ENCODE data around the gene SUMO1.
A peak's percentile ranks its signal among the peaks of the same experiment; 100 is the strongest.
"Not testable (repeated sequence)": the region's sequence is repeated elsewhere in the genome, so short reads cannot be mapped to it uniquely, and the experiment has no call there.

SUMO1 gene

DNA sequence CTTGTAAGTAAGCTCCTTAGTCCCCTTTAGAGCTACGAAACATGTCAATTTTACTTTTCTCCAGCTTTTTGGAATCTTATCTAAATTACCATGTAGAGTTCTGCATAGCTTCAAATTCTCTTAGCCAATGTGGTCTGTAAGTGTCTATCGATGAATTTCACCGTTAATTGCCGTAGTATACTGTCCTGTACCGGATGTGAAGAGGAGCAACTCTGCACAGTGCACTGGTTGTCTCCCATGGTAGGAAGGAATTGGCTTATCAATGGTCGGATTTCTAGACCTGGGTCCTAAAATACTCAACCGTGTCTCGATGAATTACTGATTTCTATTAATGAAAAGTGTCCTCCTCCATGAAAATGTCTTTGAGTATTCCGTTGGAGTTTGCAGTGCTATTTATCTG, 29.1 kb upstream of the SUMO1 start:
- no peak for DNase-seq (ENCODE audit: extremely low read depth, low read depth)
- TF ChIP-seq, protein P1, sequence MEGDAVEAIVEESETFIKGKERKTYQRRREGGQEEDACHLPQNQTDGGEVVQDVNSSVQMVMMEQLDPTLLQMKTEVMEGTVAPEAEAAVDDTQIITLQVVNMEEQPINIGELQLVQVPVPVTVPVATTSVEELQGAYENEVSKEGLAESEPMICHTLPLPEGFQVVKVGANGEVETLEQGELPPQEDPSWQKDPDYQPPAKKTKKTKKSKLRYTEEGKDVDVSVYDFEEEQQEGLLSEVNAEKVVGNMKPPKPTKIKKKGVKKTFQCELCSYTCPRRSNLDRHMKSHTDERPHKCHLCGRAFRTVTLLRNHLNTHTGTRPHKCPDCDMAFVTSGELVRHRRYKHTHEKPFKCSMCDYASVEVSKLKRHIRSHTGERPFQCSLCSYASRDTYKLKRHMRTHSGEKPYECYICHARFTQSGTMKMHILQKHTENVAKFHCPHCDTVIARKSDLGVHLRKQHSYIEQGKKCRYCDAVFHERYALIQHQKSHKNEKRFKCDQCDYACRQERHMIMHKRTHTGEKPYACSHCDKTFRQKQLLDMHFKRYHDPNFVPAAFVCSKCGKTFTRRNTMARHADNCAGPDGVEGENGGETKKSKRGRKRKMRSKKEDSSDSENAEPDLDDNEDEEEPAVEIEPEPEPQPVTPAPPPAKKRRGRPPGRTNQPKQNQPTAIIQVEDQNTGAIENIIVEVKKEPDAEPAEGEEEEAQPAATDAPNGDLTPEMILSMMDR (IDR thresholded peaks at IDR 0.05; ENCODE audit: low read depth, low read length): no peak

DNA sequence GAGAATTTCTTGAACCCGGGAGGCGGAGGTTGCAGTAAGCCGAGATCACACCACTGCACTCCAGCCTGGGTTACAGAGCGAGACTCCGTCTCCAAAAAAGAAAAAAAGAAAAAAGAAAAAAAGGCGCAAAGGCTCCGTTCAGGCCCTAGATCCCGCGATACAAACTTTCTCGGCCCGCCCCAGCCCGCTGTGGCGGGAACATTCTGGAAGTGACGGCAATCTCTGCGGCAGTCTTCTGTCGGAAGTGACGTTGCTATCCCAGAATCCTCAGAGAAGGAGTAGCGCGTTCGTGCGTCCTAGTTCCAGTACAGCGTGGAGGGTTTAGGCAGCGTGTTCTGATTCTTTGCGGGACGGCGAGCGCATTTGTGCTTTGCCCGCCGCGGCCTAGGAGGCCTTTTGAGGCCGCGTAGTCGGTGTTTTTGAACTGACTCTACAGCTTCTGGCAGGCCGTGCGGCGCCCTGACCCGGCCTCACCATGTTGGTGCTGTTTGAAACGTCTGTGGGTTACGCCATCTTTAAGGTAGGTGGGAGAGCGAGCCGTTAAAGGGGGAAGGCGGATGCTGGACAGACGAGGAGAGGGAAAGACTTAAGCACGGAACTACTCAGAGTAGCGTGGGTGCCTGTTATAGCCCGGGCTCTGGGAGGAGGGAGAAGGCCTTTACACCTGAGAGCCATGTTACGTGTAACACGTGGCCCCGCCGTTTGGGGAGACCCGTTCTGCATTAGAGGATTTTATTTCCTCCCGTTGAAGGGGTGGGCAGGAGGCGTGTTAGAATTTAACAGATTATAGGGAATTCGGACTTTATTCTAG, 27.3 kb upstream of the SUMO1 start, which contains the start of gene NOP58:
TSS of gene NOP58 (plus strand) at position 297 of the 811 bp plus-strand sequence. CDS start at position 476, 179 bp downstream.
- TF ChIP-seq, protein P1 (IDR thresholded peaks at IDR 0.05; ENCODE audit: low read depth, low read length): no peak
- DNase-seq (ENCODE audit: extremely low read depth, low read depth): peak; percentile 84

DNA sequence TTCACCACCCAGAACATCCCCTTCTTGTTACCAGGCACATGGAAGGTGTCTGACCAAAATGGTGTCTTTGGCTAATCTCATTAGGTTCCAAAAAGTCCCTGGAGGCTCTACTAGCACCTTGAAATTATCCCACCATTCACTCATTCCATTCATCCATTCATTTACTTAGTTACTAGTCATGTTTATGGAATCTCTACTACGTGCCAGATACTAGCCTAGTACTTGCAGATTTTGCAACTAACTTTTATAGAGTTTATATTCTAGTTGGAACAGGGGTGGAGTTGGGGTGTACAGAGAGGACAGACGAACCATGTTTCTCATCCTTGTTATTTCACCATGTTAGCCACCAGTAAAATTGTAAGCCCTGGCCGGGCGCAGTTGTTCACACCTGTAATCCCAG, 23.1 kb upstream of the SUMO1 start:
- no peak for DNase-seq (ENCODE audit: extremely low read depth, low read depth)

DNA sequence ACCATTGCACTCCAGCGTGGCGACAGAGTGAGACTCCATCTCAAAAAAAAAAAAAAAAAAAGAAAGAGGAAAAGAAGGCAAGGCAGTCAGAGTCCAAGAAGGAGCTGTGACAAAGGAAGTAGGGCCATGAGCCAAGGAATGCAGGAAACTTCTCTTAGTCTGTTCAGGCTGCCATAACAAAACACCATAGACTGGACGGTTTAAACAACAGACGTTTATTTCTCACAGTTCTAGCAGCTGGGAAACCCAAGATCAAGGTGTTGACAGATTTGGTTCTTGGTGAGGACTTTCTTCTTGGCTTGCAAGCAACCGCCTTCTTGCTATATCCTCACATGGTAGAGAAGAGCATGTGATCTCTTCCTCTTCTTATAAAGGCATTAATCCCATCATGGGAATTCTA, 13.1 kb upstream of the SUMO1 start:
- no peak for DNase-seq (ENCODE audit: extremely low read depth, low read depth)
- TF ChIP-seq, protein P1 (IDR thresholded peaks at IDR 0.05; ENCODE audit: low read depth, low read length): no peak

More for the DNA sequence above, 23.1 kb upstream of the SUMO1 start:
- TF ChIP-seq, protein P1 (IDR thresholded peaks at IDR 0.05; ENCODE audit: low read depth, low read length): no peak

DNA sequence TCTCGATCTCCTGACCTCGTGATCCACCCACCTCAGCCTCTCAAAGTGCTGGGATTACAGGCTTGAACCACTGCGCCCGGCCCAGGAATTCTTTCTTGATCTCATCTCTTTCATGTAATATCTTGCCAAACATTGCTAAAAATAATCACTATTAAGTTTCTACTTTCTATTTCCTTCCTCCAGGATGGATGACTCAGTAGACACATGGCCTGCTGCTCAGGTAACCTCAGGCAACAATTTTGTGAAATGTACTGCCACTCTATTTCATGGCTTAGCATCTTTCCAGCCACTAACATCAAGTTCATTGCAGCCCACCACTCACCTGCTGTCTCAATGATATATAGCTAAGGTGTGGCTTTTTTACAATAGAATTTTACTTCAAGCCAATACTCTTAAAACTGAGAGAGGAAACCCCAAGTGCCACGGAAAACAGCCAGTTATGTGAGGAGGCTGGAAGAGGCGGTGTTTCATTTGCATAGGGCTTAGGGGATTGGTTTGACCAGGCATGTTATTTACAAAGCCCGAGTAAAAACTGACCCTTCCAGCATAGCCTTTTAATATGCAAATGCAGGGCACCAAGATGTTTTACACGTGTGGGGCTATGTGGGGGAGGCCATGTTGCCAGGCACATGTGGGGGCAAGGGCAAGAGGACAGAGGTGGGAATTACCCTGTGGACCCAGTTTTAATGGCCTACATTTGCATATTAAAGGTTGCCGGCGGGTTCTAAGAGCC, 11.3 kb upstream of the SUMO1 start:
- TF ChIP-seq, protein P1 (IDR thresholded peaks at IDR 0.05; ENCODE audit: low read depth, low read length): no peak
- no peak for DNase-seq (ENCODE audit: extremely low read depth, low read depth)

DNA sequence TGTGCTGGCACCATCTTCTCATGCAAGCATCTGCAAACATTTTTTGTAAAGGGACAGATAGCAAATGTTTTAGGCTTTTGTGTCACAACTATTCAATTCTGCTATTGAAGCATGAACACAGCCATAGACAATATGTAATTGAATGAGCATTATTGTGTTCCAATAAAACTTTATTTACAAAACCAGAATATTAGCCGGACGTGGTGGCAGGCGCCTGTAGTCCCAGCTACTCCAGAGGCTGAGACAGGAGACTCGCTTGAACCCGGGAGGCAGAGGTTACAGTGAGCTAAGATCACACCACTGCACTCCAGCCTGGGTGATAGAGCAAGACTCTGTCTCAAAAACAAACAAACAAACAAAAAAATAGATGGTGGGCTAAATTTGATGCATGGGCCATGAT, 9.3 kb upstream of the SUMO1 start:
- not testable (repeated sequence) for DNase-seq (ENCODE audit: extremely low read depth, low read depth)

DNA sequence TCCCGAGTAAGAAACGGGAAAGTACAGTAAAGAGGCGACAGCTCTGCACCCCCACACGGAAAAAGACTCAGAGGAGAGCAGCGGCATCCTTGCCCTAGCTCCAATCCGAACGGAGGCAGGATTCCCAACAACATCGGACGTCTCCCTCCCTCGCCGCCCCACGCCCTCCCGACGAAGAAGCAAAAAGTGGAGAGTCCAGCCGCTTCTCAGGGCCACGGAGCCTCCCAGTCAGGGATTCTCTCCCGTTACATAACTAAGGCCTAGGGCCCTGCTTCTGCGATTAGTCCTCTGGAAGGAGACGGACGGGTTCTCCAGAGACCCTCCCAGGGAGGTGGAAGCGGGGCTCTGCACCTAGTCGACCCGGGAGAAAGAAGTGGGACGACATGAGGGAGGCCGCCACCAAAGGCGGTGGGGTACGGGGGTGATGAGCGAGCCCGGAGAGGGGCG, 587 bp downstream of the SUMO1 start:
- TF ChIP-seq, protein P1 (IDR thresholded peaks at IDR 0.05; ENCODE audit: low read depth, low read length): no peak
- peak; percentile 11 for DNase-seq (ENCODE audit: extremely low read depth, low read depth)
